GM19043 (cell line): ENCODE results near the gene ADAMTS16.
"Not testable (repeated sequence)": the region's sequence is repeated elsewhere in the genome, so short reads cannot be mapped to it uniquely, and the experiment has no call there.

Experiments
- ATAC-seq: cut with Tn5 transposase; IDR thresholded peaks from one replicate; pipeline ENCODE4 v1.9.1; 2021; ENCODE audit warnings: low read depth; ENCODE audit not compliant: unreplicated experiment

Gene ADAMTS16

GRCh38 chr5:5139777-5140478 lies at the start of gene ADAMTS16:
Gene ADAMTS16 (plus strand): TSS chr5:5140330. CDS start chr5:5140468, 138 bp downstream.
- ATAC-seq, result no peak

GRCh38 chr5:5092149-5092548 lies 48.0 kb upstream of the ADAMTS16 start:
- no peak for ATAC-seq

- no peak for ATAC-seq
Measured at GRCh38 chr5:5100635-5101034, 39.5 kb upstream of the ADAMTS16 start.

- no peak for ATAC-seq
Measured at GRCh38 chr5:5101676-5102075, 38.5 kb upstream of the ADAMTS16 start.

- no peak for ATAC-seq
Measured at GRCh38 chr5:5103245-5103644, 36.9 kb upstream of the ADAMTS16 start.

GRCh38 chr5:5104550-5104949 lies 35.6 kb upstream of the ADAMTS16 start:
- no peak for ATAC-seq

- ATAC-seq, result no peak
Measured at GRCh38 chr5:5105531-5105930, 34.6 kb upstream of the ADAMTS16 start.

GRCh38 chr5:5116956-5117355 lies 23.2 kb upstream of the ADAMTS16 start:
- no peak for ATAC-seq

GRCh38 chr5:5122776-5123175 lies 17.4 kb upstream of the ADAMTS16 start:
- ATAC-seq, result no peak

- ATAC-seq, result no peak
Measured at GRCh38 chr5:5124231-5124630, 15.9 kb upstream of the ADAMTS16 start.

- ATAC-seq, result no peak
Measured at GRCh38 chr5:5126444-5126843, 13.7 kb upstream of the ADAMTS16 start.

- ATAC-seq, result no peak
Measured at GRCh38 chr5:5128766-5129165, 11.4 kb upstream of the ADAMTS16 start.

GRCh38 chr5:5132234-5132633 lies 7.9 kb upstream of the ADAMTS16 start:
- no peak for ATAC-seq

- no peak for ATAC-seq
Measured at GRCh38 chr5:5132693-5133295, 7.3 kb upstream of the ADAMTS16 start.

GRCh38 chr5:5134107-5134506 lies 6.0 kb upstream of the ADAMTS16 start:
- ATAC-seq, result no peak

GRCh38 chr5:5135957-5136676 lies 4.0 kb upstream of the ADAMTS16 start:
- no peak for ATAC-seq

- not testable (repeated sequence) for ATAC-seq
Measured at GRCh38 chr5:5137851-5138250, 2.3 kb upstream of the ADAMTS16 start.

GRCh38 chr5:5139336-5139776 lies 774 bp upstream of the ADAMTS16 start:
- no peak for ATAC-seq

GRCh38 chr5:5140479-5141338 lies 579 bp downstream of the ADAMTS16 start:
- ATAC-seq, result no peak

- no peak for ATAC-seq
Measured at GRCh38 chr5:5141339-5141599, 1.1 kb downstream of the ADAMTS16 start.
